GM21737 (cell line): Measurements from ENCODE around the gene CYP2J2.
"Not testable (repeated sequence)": the region's sequence is repeated elsewhere in the genome, so short reads cannot be mapped to it uniquely, and the experiment has no call there.

Experiments
- ATAC-seq: cut with Tn5 transposase; IDR thresholded peaks from one replicate; pipeline ENCODE4 v1.9.1; 2021; ENCODE audit warnings: mild to moderate bottlenecking, moderate library complexity; ENCODE audit not compliant: unreplicated experiment

Gene CYP2J2

GRCh38 chr1:59877108-59877682, 49.4 kb downstream of the CYP2J2 start:
- no peak for ATAC-seq

GRCh38 chr1:59871746-59872145, 54.8 kb downstream of the CYP2J2 start:
- no peak for ATAC-seq

- ATAC-seq = no peak
These were observed 60.1 kb downstream of the CYP2J2 start for GRCh38 chr1:59866462-59866861.

DNA sequence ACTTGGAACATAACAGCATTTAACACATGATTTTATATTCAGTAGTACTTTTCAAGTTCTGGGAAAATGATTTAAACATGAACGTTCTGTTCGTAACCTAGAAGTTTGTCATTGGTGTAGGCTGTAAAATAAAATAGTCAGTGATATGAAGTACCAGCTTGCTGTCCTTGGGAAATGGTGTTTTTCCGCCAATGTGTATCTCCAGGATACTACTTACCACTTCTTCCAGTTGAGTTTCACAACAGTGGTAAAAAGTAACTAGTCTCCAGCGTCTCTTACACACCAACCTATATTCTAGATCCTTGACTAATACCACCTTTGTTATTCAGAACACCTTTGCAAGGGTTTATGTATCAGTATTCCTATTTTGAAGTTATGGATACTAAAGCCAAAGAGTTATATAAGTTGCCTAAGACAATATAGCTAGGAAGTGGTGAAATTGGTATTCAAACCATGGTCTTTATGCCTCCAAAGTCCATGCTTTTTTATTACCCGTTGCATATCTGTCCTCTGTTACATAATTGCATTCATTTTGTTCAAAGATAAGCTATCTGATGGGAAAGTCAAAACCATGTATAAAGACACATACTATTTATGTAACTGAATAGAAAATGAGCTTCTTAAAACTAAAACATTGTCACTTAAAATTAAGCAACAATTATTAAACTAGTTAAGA, 68.8 kb downstream of the CYP2J2 start:
- ATAC-seq = no peak

DNA sequence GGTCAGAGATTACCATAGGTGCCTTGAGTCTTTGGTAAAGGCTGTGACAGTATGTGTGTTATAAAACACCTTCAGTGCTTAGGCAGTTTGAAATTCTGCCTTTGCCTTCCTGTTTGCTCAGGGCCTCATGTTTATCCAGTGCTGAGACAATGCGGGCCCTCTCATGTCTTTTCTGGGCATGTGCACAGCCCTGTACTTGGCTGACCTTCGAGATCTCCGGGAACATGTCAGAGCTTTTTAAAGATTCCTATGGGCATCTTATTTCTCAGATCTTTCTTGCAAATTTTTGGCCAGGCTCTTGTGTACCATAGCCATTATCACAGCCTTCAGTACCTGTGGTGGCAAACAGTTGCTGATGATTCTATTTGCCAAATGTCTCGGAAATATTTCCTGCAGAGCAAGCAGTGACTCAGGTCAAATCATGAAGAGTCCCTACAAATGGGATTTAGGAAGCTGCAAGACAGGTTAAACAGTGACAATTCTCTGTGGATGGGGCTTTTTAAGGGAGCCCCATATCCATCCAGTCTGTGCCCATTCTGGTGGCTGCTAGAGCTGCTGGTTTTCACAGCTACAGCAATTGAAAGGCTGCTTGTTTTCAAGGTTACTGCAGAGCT, 69.7 kb downstream of the CYP2J2 start:
- ATAC-seq = no peak

DNA sequence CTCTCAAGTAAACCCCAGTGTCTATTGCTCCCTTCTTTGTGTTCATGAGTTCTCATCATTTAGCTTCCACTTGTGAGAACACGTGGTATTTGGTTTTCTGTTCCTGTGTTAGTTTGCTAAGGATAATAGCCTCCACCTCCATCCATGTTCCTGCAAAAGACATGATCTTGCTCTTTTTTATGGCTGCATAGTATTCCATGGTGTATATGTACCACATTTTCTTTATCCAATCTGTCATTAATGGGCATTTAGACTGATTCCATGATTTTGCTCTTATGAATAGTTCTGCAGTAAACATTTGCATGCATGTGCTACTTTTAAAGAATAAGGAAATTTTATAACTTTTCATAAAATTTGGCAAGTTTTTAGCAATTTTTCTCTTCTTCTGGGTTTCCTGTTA, 71.3 kb downstream of the CYP2J2 start:
- ATAC-seq = not testable (repeated sequence)

GRCh38 chr1:59852117-59852516, 74.5 kb downstream of the CYP2J2 start:
- ATAC-seq = no peak

DNA sequence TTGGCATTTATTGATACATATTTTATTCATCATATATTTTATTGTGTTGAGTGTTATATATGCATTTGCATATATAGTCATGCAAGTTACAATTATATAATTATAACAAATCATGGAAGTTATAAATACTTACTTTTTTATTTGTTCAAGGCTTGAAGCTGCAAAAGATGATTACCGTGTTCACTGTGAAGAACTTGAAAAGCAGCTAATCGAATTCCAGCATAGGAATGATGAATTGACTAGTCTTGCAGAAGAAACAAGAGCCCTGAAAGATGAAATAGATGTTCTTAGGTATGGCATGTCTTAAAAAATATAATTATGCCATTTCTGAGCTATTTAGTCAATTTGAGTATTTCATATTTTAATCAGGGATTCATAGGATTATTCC, 79.7 kb downstream of the CYP2J2 start:
- ATAC-seq = no peak

- no peak for ATAC-seq
These were observed 80.2 kb downstream of the CYP2J2 start for GRCh38 chr1:59846209-59846894.

- ATAC-seq = no peak
These were observed 81.5 kb downstream of the CYP2J2 start for GRCh38 chr1:59845091-59845490.
